Measurements from ENCODE around the gene BCL2L2. TPM values are rescaled to one million over a fixed set of nuclear protein-coding genes. Genes with fewer than 3 reads are reported as not detected.

Gene BCL2L2
- total and polyA plus RNA-seq, 10 of the 15 experiments (the other 5 are each of a cell fraction or from before 2014, with no cell fraction given), result 1.4 to 14.7 (median 7.1) TPM

GRCh38 chr14:23310546-23310945 is 3.9 kb downstream of the BCL2L2 start:
- Histone ChIP-seq H3K4me3 (no peak overlapping the region), H3K27me3 (replicated peaks in 1 of 2; ENCODE audit: control insufficient read depth in 2 of 2, insufficient read depth in 2 of 2, low read length in 1 of 2) (no peaks in the 10 kb centered on the region), H3K27ac (ENCODE audit: control insufficient read depth, insufficient read depth) (no peak overlapping the region), H2AFZ (ENCODE audit: control insufficient read depth, low read depth, low read length) (no peak overlapping the region), H3K9ac (ENCODE audit: control insufficient read depth, insufficient read depth, low read length) (no peak overlapping the region), H3K36me3 (ENCODE audit: control insufficient read depth in 2 of 2, insufficient read depth in 2 of 2, low read length in 1 of 2) (peaks cover 0 to 3% of the 10 kb centered on the region in 2 experiments; a peak in 1 of 4 replicates), H3K9me3 (replicated peaks; ENCODE audit: control insufficient read depth, insufficient read depth, low read length) (no peaks in the 10 kb centered on the region), H3K79me2 (ENCODE audit: control insufficient read depth, insufficient read depth, low read length) (peaks cover 27% of the 10 kb centered on the region), H3K4me1 (ENCODE audit: control insufficient read depth, insufficient read depth, low read length) (peaks cover 17% of the 10 kb centered on the region), H4K20me1 (ENCODE audit: control insufficient read depth, insufficient read depth) (no peaks in the 10 kb centered on the region), H3K4me2 (ENCODE audit: control insufficient read depth, insufficient read depth) (no peak overlapping the region)
- DNase-seq (ENCODE audit: low read depth, low spot score) (no peak), FAIRE-seq (no peak), ATAC-seq (no peak)
- SMC1A ChIA-PET (ENCODE audit: uncharacterized antibody, unreplicated experiment), result interaction anchor here (2.5 kb wide), 1 partner anchor 10 kb away, joined by 10 read pairs; the partner anchor contains the start of gene PABPN1
- CTCF ChIA-PET, result interaction anchor here (1.0 to 1.1 kb wide), 3 partner anchors 10 to 19 kb away, joined by 3 read pairs; no protein-coding TSS in a partner anchor
- intact Hi-C loops (cut with micrococcal nuclease; ENCODE audit: unreplicated experiment), result no loop called here
- BruUV-seq (replicated peaks), result no TSS peak
- POLR2A ChIA-PET, result interaction anchor here (1.2 to 3.3 kb wide), 2 partner anchors 11 to 23 kb away, joined by 5 to 15 read pairs; partner anchors contain the start of gene PABPN1
- TF ChIP-seq CHD1 (IDR thresholded peaks at IDR 0.05; ENCODE audit: low read depth, low read length) (no peak), NR2C2 (IDR thresholded peaks at IDR 0.05; ENCODE audit: borderline replicate concordance, control insufficient read depth, insufficient read length, low read depth) (no peak), CBX5 (IDR thresholded peaks at IDR 0.05; ENCODE audit: low read depth) (no peak), BMI1 (IDR thresholded peaks at IDR 0.05; ENCODE audit: borderline replicate concordance) (no peak), SMARCA5 (IDR thresholded peaks at IDR 0.05) (no peak)
- TF ChIP-seq, protein P1, sequence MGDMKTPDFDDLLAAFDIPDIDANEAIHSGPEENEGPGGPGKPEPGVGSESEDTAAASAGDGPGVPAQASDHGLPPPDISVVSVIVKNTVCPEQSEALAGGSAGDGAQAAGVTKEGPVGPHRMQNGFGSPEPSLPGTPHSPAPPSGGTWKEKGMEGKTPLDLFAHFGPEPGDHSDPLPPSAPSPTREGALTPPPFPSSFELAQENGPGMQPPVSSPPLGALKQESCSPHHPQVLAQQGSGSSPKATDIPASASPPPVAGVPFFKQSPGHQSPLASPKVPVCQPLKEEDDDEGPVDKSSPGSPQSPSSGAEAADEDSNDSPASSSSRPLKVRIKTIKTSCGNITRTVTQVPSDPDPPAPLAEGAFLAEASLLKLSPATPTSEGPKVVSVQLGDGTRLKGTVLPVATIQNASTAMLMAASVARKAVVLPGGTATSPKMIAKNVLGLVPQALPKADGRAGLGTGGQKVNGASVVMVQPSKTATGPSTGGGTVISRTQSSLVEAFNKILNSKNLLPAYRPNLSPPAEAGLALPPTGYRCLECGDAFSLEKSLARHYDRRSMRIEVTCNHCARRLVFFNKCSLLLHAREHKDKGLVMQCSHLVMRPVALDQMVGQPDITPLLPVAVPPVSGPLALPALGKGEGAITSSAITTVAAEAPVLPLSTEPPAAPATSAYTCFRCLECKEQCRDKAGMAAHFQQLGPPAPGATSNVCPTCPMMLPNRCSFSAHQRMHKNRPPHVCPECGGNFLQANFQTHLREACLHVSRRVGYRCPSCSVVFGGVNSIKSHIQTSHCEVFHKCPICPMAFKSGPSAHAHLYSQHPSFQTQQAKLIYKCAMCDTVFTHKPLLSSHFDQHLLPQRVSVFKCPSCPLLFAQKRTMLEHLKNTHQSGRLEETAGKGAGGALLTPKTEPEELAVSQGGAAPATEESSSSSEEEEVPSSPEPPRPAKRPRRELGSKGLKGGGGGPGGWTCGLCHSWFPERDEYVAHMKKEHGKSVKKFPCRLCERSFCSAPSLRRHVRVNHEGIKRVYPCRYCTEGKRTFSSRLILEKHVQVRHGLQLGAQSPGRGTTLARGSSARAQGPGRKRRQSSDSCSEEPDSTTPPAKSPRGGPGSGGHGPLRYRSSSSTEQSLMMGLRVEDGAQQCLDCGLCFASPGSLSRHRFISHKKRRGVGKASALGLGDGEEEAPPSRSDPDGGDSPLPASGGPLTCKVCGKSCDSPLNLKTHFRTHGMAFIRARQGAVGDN (IDR thresholded peaks at IDR 0.05), result no peak
- TF ChIP-seq, protein P2, sequence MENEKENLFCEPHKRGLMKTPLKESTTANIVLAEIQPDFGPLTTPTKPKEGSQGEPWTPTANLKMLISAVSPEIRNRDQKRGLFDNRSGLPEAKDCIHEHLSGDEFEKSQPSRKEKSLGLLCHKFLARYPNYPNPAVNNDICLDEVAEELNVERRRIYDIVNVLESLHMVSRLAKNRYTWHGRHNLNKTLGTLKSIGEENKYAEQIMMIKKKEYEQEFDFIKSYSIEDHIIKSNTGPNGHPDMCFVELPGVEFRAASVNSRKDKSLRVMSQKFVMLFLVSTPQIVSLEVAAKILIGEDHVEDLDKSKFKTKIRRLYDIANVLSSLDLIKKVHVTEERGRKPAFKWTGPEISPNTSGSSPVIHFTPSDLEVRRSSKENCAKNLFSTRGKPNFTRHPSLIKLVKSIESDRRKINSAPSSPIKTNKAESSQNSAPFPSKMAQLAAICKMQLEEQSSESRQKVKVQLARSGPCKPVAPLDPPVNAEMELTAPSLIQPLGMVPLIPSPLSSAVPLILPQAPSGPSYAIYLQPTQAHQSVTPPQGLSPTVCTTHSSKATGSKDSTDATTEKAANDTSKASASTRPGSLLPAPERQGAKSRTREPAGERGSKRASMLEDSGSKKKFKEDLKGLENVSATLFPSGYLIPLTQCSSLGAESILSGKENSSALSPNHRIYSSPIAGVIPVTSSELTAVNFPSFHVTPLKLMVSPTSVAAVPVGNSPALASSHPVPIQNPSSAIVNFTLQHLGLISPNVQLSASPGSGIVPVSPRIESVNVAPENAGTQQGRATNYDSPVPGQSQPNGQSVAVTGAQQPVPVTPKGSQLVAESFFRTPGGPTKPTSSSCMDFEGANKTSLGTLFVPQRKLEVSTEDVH (IDR thresholded peaks at IDR 0.05; ENCODE audit: low read depth, partially characterized antibody), result no peak
- 88% methylated on average over 1 of the region's 1 CpG for WGBS (ENCODE audit: insufficient coverage, insufficient replicate concordance, low lambda C conversion rate, missing lambda C conversion rate)
- RAD21 ChIA-PET (ENCODE audit: unreplicated experiment), result interaction anchor here (0.6 kb wide), 1 partner anchor 936 kb away, joined by 4 read pairs; no protein-coding TSS in a partner anchor
- in situ Hi-C loops (cut with MboI), result loop anchor here (25.0 kb wide), 1 partner anchor 802 kb away; the partner anchor contains the start of genes DCAF11 and NRL

Data from GM12878 (cell line).